Measurements from ENCODE around the gene VEGFB. TPM values are rescaled to one million over a fixed set of nuclear protein-coding genes. Genes with fewer than 3 reads are reported as not detected.

The VEGFB gene
- total and polyA plus RNA-seq, 2 of the 8 experiments (the other 6 are each of a cell fraction or from before 2014, with no cell fraction given) = 9.3 to 49.6 TPM

- TF ChIP-seq, protein P1, sequence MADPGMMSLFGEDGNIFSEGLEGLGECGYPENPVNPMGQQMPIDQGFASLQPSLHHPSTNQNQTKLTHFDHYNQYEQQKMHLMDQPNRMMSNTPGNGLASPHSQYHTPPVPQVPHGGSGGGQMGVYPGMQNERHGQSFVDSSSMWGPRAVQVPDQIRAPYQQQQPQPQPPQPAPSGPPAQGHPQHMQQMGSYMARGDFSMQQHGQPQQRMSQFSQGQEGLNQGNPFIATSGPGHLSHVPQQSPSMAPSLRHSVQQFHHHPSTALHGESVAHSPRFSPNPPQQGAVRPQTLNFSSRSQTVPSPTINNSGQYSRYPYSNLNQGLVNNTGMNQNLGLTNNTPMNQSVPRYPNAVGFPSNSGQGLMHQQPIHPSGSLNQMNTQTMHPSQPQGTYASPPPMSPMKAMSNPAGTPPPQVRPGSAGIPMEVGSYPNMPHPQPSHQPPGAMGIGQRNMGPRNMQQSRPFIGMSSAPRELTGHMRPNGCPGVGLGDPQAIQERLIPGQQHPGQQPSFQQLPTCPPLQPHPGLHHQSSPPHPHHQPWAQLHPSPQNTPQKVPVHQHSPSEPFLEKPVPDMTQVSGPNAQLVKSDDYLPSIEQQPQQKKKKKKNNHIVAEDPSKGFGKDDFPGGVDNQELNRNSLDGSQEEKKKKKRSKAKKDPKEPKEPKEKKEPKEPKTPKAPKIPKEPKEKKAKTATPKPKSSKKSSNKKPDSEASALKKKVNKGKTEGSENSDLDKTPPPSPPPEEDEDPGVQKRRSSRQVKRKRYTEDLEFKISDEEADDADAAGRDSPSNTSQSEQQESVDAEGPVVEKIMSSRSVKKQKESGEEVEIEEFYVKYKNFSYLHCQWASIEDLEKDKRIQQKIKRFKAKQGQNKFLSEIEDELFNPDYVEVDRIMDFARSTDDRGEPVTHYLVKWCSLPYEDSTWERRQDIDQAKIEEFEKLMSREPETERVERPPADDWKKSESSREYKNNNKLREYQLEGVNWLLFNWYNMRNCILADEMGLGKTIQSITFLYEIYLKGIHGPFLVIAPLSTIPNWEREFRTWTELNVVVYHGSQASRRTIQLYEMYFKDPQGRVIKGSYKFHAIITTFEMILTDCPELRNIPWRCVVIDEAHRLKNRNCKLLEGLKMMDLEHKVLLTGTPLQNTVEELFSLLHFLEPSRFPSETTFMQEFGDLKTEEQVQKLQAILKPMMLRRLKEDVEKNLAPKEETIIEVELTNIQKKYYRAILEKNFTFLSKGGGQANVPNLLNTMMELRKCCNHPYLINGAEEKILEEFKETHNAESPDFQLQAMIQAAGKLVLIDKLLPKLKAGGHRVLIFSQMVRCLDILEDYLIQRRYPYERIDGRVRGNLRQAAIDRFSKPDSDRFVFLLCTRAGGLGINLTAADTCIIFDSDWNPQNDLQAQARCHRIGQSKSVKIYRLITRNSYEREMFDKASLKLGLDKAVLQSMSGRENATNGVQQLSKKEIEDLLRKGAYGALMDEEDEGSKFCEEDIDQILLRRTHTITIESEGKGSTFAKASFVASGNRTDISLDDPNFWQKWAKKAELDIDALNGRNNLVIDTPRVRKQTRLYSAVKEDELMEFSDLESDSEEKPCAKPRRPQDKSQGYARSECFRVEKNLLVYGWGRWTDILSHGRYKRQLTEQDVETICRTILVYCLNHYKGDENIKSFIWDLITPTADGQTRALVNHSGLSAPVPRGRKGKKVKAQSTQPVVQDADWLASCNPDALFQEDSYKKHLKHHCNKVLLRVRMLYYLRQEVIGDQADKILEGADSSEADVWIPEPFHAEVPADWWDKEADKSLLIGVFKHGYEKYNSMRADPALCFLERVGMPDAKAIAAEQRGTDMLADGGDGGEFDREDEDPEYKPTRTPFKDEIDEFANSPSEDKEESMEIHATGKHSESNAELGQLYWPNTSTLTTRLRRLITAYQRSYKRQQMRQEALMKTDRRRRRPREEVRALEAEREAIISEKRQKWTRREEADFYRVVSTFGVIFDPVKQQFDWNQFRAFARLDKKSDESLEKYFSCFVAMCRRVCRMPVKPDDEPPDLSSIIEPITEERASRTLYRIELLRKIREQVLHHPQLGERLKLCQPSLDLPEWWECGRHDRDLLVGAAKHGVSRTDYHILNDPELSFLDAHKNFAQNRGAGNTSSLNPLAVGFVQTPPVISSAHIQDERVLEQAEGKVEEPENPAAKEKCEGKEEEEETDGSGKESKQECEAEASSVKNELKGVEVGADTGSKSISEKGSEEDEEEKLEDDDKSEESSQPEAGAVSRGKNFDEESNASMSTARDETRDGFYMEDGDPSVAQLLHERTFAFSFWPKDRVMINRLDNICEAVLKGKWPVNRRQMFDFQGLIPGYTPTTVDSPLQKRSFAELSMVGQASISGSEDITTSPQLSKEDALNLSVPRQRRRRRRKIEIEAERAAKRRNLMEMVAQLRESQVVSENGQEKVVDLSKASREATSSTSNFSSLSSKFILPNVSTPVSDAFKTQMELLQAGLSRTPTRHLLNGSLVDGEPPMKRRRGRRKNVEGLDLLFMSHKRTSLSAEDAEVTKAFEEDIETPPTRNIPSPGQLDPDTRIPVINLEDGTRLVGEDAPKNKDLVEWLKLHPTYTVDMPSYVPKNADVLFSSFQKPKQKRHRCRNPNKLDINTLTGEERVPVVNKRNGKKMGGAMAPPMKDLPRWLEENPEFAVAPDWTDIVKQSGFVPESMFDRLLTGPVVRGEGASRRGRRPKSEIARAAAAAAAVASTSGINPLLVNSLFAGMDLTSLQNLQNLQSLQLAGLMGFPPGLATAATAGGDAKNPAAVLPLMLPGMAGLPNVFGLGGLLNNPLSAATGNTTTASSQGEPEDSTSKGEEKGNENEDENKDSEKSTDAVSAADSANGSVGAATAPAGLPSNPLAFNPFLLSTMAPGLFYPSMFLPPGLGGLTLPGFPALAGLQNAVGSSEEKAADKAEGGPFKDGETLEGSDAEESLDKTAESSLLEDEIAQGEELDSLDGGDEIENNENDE (IDR thresholded peaks at IDR 0.05; ENCODE audit: insufficient replicate concordance, low read length) = no peak
Measured at GRCh38 chr11:64250415-64251015, 16.1 kb downstream of the VEGFB start (continued).

Measured in H1 (cell line).